ENCODE measurements around the gene KLHL7. TPM values are rescaled to one million over a fixed set of nuclear protein-coding genes. Genes with fewer than 3 reads are reported as not detected.

The KLHL7 gene
- total and polyA plus RNA-seq, 2 donors (not counting 3 experiments of a cell fraction or from before 2014, with no cell fraction given), result 21.3 to 32.1 TPM

- peak within 1 kb of the TSS; percentile 90 for H2AFZ ChIP-seq (ENCODE audit: low read depth, low read length)
- no peaks in the 10 kb centered on the region for H3K27me3 ChIP-seq (ENCODE audit: control insufficient read depth in 2 of 2, insufficient read depth in 2 of 2, low read length in 2 of 2)
- ChIA-PET POLR2A (interaction anchor here (0.7 kb wide), 2 partner anchors 65 to 83 kb away, joined by 3 to 7 read pairs; partner anchors contain the start of gene GPNMB), CTCF (interaction anchor here (0.6 to 4.8 kb wide), 7 partner anchors 36 to 621 kb away, joined by 3 to 34 read pairs (median 3); no protein-coding TSS in a partner anchor)
- H3K4me1 ChIP-seq (ENCODE audit: control insufficient read depth, extremely low read depth, insufficient read depth, low read length), result peaks cover 14% of the 10 kb centered on the region
- H3K79me2 ChIP-seq (ENCODE audit: control insufficient read depth, insufficient read depth, low read length), result peaks cover 37% of the 10 kb centered on the region
- DNase-seq (ENCODE audit: low read depth, low spot score) (peak; percentile 99), FAIRE-seq (peak; percentile 95)
- H3K4me2 ChIP-seq (ENCODE audit: insufficient read depth, low read length), result peak within 1 kb of the TSS; percentile 96
- peaks cover 0 to 6% of the 10 kb centered on the region in 2 experiments for H3K36me3 ChIP-seq (ENCODE audit: control insufficient read depth in 2 of 2, extremely low read depth in 1 of 2, insufficient read depth in 2 of 2, low read length in 2 of 2)
- no peaks in the 10 kb centered on the region for H3K9me3 ChIP-seq (replicated peaks; ENCODE audit: control insufficient read depth, insufficient read depth, low read length)
- H3K9ac ChIP-seq (replicated peaks; ENCODE audit: extremely low read depth, insufficient read depth, low read length), result peak within 1 kb of the TSS; percentile 84
- BruUV-seq (replicated peaks), result TSS peak; percentile 78
- no peak for TF ChIP-seq GATA2 (IDR thresholded peaks at IDR 0.05; ENCODE audit: insufficient read depth, insufficient read length, low read depth, low read length)
- TF ChIP-seq JUN (IDR thresholded peaks at IDR 0.05; ENCODE audit: borderline replicate concordance, insufficient read depth, insufficient read length, low read depth), result peak; percentile 77
- peak; percentile 77 for TF ChIP-seq POLR2AphosphoS5 (IDR thresholded peaks at IDR 0.05; ENCODE audit: insufficient read depth, low read depth, low read length)
- TF ChIP-seq FOS (IDR thresholded peaks at IDR 0.05; ENCODE audit: borderline replicate concordance, insufficient read depth, low read length), result no peak
- no peak for TF ChIP-seq EZH2 (IDR thresholded peaks at IDR 0.05; ENCODE audit: borderline replicate concordance, low read depth, low read length, severe bottlenecking)
- TF ChIP-seq MYC (IDR thresholded peaks at IDR 0.05; ENCODE audit: low read depth, low read length), result no peak
- peak; percentile 57 for TF ChIP-seq POLR2A (IDR thresholded peaks at IDR 0.05; ENCODE audit: low read depth, low read length)
- peak; percentile 75 for TF ChIP-seq MAX (IDR thresholded peaks at IDR 0.05; ENCODE audit: insufficient read depth, insufficient read length)
- no peak for TF ChIP-seq CTCF (IDR thresholded peaks at IDR 0.05; ENCODE audit: extremely low read depth in 1 of 2, insufficient read depth in 1 of 2, low read depth in 1 of 2, low read length in 2 of 2)
- H3K27ac ChIP-seq (ENCODE audit: insufficient read depth, low read depth, low read length), result peak within 1 kb of the TSS; percentile 54
- dilution Hi-C loops (cut with MboI; ENCODE audit: extremely low pct_ligation_motif_present, low sequenced_read_pairs), result no loop called here
- no peaks in the 10 kb centered on the region for H3K9me1 ChIP-seq (replicated peaks; ENCODE audit: control insufficient read depth, extremely low read depth, insufficient read depth, low read length)
- peak within 1 kb of the TSS; percentile 77 to 94 (median 90) for H3K4me3 ChIP-seq (replicated peaks in 1 of 3; ENCODE audit: insufficient read depth in 1 of 3, low read depth in 1 of 3, low read length in 3 of 3)
- intact Hi-C loops (cut with micrococcal nuclease), result loop anchor here (1.0 to 10.0 kb wide), 4 partner anchors 77 to 415 kb away; partner anchors contain the start of genes CCDC126, IGF2BP3 and KLHL7
- no peaks in the 10 kb centered on the region for H4K20me1 ChIP-seq (replicated peaks; ENCODE audit: control insufficient read depth, extremely low read depth, insufficient read depth, low read length)
These were observed 76.3 kb downstream of the KLHL7 start, which contains the start of gene NUP42 for GRCh38 chr7:23181684-23182553. TSS of gene NUP42 (plus strand) at chr7:23182048. CDS start at chr7:23182086, 38 bp downstream.
